GM12801 (cell line): ENCODE data around the gene BBS4.

Source experiments
- CTCF ChIP-seq: IDR thresholded peaks from one replicate; pipeline ENCODE4 v1.5.1; 2011; ENCODE audit warnings: control low read depth; ENCODE audit not compliant: insufficient read length; ENCODE audit errors: extremely low read depth

The BBS4 gene

GRCh38 chr15:72760590-72761260 is 74.7 kb downstream of the BBS4 start:
- TF ChIP-seq CTCF = no peak

- TF ChIP-seq CTCF = no peak
These were observed 78.6 kb downstream of the BBS4 start for GRCh38 chr15:72764656-72765055.

DNA sequence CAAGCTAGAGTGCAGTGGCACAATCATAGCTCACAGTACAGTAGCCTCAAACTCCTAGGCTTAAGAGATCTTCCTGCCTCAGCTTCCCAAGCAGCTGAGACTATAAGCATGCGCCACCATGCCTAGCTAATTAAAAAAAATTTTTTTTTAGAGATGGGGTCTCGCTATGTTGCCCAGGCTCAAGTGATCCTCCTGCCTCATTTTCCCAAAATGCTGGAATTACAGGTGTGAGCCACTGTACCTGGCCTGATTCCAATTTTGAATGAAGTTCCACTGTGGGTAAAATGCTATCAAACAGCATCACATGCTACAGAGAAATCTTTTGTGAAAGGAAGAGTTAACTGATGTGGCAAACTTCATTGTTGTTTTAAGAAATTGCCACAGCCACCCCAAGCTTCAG is 80.0 kb downstream of the BBS4 start:
- no peak for TF ChIP-seq CTCF

DNA sequence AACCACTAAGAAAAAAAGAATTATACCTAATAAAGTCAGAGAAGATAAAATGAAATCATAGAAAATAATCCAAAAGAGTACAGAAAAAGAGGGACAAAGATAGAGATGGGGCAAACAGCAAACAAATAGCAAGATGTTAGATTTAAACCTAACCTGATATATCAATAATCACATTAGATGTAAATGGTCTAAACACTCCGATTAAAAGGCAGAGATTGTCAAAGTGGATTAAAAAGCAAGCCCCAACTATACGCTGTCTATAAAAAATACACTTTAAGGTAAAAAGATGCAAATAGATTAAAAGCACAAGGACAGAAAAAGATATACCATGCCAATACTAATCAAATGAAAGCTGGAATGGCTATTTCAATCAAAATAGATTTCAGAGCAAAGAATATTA is 80.8 kb downstream of the BBS4 start:
- no peak for TF ChIP-seq CTCF

GRCh38 chr15:72770673-72771328 is 84.8 kb downstream of the BBS4 start:
- no peak for TF ChIP-seq CTCF

GRCh38 chr15:72771329-72771725 is 85.3 kb downstream of the BBS4 start:
- TF ChIP-seq CTCF = no peak

DNA sequence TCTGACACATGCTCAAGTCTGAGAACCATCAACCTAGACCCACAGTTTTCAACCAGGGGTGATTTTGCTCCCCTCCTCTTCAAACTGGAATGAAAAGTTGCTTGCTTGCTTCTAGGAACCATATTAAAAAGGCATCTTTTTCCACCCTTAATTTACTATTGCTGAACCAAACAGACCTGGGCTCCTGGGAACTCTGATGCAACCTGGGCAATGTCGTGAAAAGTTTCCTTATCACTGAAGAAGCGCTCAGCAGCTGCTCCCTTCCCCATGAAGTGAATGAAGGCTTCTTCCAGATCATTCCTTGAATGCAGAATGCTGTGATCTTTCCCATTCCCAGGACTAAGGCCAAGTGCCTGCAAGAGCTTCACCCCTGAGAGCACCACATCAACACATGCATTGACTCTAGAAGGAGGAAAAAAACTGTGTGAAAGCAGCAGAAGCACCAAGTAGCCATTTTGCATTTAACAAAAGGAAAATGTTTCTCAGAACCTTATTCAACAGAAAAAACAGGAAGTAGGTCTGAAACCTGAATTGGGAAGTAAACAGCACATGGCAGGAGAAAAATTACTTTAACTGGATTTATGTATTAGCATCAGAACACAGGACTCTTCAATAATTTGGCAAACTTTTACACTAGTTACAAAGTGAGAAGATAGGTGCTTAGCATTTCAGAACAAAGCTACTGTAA is 88.8 kb downstream of the BBS4 start:
- no peak for TF ChIP-seq CTCF
